Erythroblast (primary cell): ENCODE measurements around the gene DLGAP4.

Experiments used
- GATA1 ChIP-seq: IDR thresholded peaks from 2 replicates; pipeline ENCODE4 v1.6.1; 2011; ENCODE audit warnings: low read depth, mild to moderate bottlenecking, control low read depth, low read length, moderate library complexity
- POLR2A ChIP-seq: IDR thresholded peaks from 2 replicates; pipeline ENCODE4 v1.6.1; 2011; ENCODE audit warnings: mild to moderate bottlenecking, low read length

DNA sequence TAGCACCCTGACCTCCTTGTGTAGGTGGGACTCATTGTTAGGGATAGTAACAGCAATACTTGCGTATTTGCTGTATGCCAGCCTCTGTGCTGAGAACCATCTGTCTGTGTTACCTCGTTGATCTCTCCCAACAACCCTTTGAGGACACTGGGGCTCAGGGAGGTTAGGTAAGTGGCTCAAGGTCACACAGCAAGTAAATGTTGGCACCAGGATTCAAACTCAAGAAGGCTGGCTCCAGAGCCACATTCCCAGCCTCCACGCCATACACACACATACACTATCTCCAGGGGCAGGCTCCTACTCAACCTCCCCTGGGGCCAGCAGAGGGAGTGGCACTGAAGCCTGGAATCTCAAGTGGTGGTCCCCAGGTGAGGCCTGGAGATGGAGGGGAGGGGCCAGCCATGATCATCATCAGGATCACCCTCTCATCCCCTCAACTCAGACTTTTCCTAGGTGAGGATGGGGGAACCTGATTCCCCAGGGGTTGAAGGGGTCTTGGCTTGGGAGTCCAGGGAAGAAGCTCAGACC is 109.4 kb downstream of the DLGAP4 start:
- TF ChIP-seq GATA1 (no peak), POLR2A (no peak)
